Thymus (tissue), 11 donors: ENCODE data around the gene PAEP. TPM values are rescaled to one million over a fixed set of nuclear protein-coding genes. Genes with fewer than 3 reads are reported as not detected.

ENCODE experiments used
- DNase-seq, 9 donors: peaks; one replicate each; pipeline ENCODE4 v3.0.0-alpha.2; 2013; ENCODE audit warnings: low spot score in 9 of 9, low read depth in 6 of 9, missing footprints in 1 of 9
- H3K27ac ChIP-seq, 2 donors: one replicate each; pipeline ENCODE4 v1.5.1; 2013; ENCODE audit warnings: control low read depth in 1 of 2, low read depth in 1 of 2, low read length in 1 of 2, mild to moderate bottlenecking in 1 of 2, moderate library complexity in 1 of 2
- H3K27me3 ChIP-seq, 2 donors: one replicate each; pipeline ENCODE4 v1.5.1; 2013; ENCODE audit warnings: low read length in 1 of 2; ENCODE audit not compliant: control insufficient read depth in 2 of 2, insufficient read depth in 1 of 2
- H3K36me3 ChIP-seq, 2 donors: one replicate each; pipeline ENCODE4 v1.5.1; 2013; ENCODE audit warnings: low read length in 1 of 2, mild to moderate bottlenecking in 1 of 2, moderate library complexity in 1 of 2; ENCODE audit not compliant: control insufficient read depth in 2 of 2, insufficient read depth in 2 of 2
- H3K4me1 ChIP-seq, 2 donors: one replicate each; pipeline ENCODE4 v1.5.1; 2013; ENCODE audit warnings: low read length in 2 of 2; ENCODE audit not compliant: control insufficient read depth in 2 of 2, insufficient read depth in 2 of 2
- H3K4me3 ChIP-seq, 2 donors: one replicate each; pipeline ENCODE4 v1.5.1; 2013; ENCODE audit warnings: low read length in 2 of 2, control low read depth in 1 of 2, mild to moderate bottlenecking in 1 of 2
- H3K9me3 ChIP-seq, 2 donors: one replicate each; pipeline ENCODE4 v1.5.1; 2013; ENCODE audit warnings: low read length in 1 of 2, mild to moderate bottlenecking in 1 of 2; ENCODE audit not compliant: control insufficient read depth in 2 of 2, insufficient read depth in 1 of 2
- WGBS: extraction: QIAGEN DNeasy Blood & Tissue Kit; methylation state at CpG from one replicate; pipeline ENCODE4 v1.1.7; 2013; 5-methylcytosine and 5-hydroxymethylcytosine counted together
- polyA plus RNA-seq: library from polyadenylated mRNA; stranded (reverse); fragments of 200-250 nt; gene quantifications from one replicate; pipeline ENCODE4 v1.2.3, GENCODE V29; 2013
- total RNA-seq: library from RNA; stranded (reverse); fragments of 120-200 nt; gene quantifications from one replicate; pipeline ENCODE4 v1.2.4, GENCODE V29; 2013
- donor health status: healthy.

Gene PAEP
- total and polyA plus RNA-seq, 2 donors = 0.38 to 1.8 TPM

DNA sequence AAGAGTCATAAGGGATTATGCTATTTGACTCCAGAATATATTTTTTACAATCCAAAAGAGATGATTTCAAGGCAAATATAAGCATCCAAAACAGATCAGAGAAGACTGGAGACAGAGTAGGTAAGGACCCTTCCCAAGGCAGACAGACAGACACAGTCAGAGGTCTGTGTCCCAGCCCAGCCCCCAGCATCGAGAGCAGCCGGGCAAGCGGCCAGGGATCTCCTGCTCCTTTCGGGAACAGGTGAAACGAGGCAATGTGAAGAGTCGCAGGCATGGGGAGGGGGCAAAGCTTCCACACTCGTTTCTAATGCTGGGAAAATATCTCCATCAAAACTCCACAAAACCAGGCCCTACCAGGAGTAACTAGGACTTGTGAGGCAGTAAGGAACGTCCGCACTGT is 5.8 kb downstream of the PAEP start:
- no peak for DNase-seq
- Histone ChIP-seq H3K4me3 (no peak overlapping the region), H3K27ac (no peak overlapping the region), H3K4me1 (no peaks in the 10 kb centered on the region), H3K27me3 (peaks cover 0 to 3% of the 10 kb centered on the region in 2 donors), H3K9me3 (peaks cover 0 to 2% of the 10 kb centered on the region in 2 donors), H3K36me3 (no peaks in the 10 kb centered on the region)
- 79% methylated on average over 9 of the region's 9 CpGs for WGBS

GRCh38 chr9:135568026-135568425 is 6.5 kb downstream of the PAEP start:
- Histone ChIP-seq H3K4me3 (no peak overlapping the region), H3K27me3 (peaks cover 0 to 3% of the 10 kb centered on the region in 2 donors), H3K27ac (no peak overlapping the region), H3K4me1 (no peaks in the 10 kb centered on the region), H3K9me3 (no peaks in the 10 kb centered on the region), H3K36me3 (no peaks in the 10 kb centered on the region)
- WGBS = 98% methylated on average over 6 of the region's 6 CpGs
- no peak for DNase-seq

DNA sequence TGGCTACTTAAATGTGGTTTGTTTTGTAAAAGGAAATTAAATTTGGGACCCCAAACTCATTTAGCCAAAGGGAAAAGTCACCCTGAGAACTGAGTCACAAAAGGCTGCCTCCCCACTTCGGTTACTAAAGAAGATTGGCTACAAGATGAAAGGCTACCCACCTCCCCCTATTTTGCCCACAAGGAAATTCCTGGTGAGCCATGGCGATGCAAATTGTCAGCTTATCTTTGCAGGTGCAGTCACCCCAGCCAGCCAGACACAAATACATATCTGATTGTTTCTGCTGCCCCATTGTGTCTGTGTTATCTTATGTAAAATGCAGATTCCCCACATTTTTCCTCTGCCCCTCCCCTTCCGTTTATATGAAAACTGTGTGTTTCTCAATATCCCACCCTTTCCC is 8.9 kb downstream of the PAEP start:
- H3K4me1 ChIP-seq = no peaks in the 10 kb centered on the region
- no peaks in the 10 kb centered on the region for H3K9me3 ChIP-seq
- H3K27me3 ChIP-seq = peaks cover 0 to 3% of the 10 kb centered on the region in 2 donors
- DNase-seq = no peak
- 52% methylated on average over 3 of the region's 3 CpGs for WGBS
- H3K36me3 ChIP-seq = no peaks in the 10 kb centered on the region
- H3K27ac ChIP-seq = no peak overlapping the region
- no peak overlapping the region for H3K4me3 ChIP-seq

DNA sequence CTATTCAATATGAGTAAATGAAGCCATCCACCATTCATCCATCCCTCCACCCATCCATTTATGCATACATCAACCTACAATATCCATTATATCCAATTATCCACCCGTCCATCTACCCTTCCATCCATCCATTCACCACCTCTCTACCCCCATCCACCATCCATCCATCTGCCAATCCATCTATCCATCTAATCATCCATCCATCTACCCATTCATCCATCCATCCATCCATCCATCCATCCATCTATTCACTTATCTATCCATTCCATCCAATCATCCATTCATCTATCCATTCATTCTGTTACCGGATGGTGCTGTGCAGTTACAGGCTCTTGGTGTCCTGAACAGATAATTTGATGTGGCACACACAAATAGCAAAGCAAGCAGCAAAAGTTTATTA is 10.7 kb downstream of the PAEP start:
- DNase-seq = no peak
- Histone ChIP-seq H3K36me3 (no peaks in the 10 kb centered on the region), H3K27ac (no peak overlapping the region), H3K27me3 (no peaks in the 10 kb centered on the region), H3K4me1 (no peaks in the 10 kb centered on the region), H3K9me3 (no peaks in the 10 kb centered on the region), H3K4me3 (no peak overlapping the region)
- 93% methylated on average over 2 of the region's 2 CpGs for WGBS

GRCh38 chr9:135573124-135573523 is 11.6 kb downstream of the PAEP start:
- no peaks in the 10 kb centered on the region for H3K36me3 ChIP-seq
- 94% methylated on average over 1 of the region's 1 CpG for WGBS
- H3K27me3 ChIP-seq = no peaks in the 10 kb centered on the region
- no peak overlapping the region for H3K27ac ChIP-seq
- no peak overlapping the region for H3K4me3 ChIP-seq
- no peaks in the 10 kb centered on the region for H3K9me3 ChIP-seq
- H3K4me1 ChIP-seq = no peaks in the 10 kb centered on the region
- DNase-seq = no peak

- Histone ChIP-seq H3K27ac (no peak overlapping the region), H3K36me3 (no peaks in the 10 kb centered on the region), H3K4me1 (no peaks in the 10 kb centered on the region), H3K4me3 (no peak overlapping the region), H3K27me3 (no peaks in the 10 kb centered on the region), H3K9me3 (no peaks in the 10 kb centered on the region)
- DNase-seq = no peak
- WGBS = 84% methylated on average over 14 of the region's 14 CpGs
Measured at GRCh38 chr9:135574331-135574730, 12.8 kb downstream of the PAEP start.

- DNase-seq = no peak
- Histone ChIP-seq H3K27me3 (no peaks in the 10 kb centered on the region), H3K9me3 (no peaks in the 10 kb centered on the region), H3K36me3 (no peaks in the 10 kb centered on the region), H3K4me1 (no peaks in the 10 kb centered on the region), H3K27ac (no peak overlapping the region), H3K4me3 (no peak overlapping the region)
- 96% methylated on average over 15 of the region's 15 CpGs for WGBS
Measured at GRCh38 chr9:135574943-135575342, 13.4 kb downstream of the PAEP start.

DNA sequence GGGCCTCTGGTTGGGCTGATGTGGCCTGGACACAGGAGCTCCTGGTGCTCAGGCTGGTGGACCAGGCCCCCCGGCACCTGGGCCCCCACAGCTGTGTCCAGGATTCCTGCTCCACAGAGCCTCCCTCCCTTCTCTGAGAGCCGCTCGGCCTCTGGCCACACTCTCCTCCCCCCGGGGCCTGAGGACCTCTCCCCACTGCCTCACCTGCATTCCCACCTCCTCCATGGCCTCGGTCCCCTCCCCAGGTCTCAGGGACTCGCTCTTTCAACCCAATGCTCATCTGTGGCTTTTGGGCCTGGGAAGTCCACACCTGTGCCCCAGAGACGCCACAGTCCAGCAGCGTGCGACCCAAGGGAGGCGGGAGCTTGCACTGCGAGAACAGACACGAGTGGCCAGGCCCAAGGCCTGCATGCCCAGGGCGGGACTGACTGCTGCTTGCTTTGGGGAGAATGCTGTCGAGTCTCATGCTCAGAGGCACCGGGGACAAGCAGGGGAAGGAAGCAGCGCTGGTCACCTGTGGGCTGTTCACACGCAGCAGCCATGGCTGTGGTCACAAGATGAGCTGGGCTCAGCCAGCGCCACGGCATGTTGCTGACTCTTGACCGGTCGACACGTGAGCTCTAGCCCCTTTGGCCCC is 14.6 kb downstream of the PAEP start:
- H3K27ac ChIP-seq = no peak overlapping the region
- no peaks in the 10 kb centered on the region for H3K36me3 ChIP-seq
- H3K9me3 ChIP-seq = peaks cover 0 to 7% of the 10 kb centered on the region in 2 donors
- no peaks in the 10 kb centered on the region for H3K27me3 ChIP-seq
- no peak overlapping the region for H3K4me3 ChIP-seq
- WGBS = 87% methylated on average over 22 of the region's 22 CpGs
- H3K4me1 ChIP-seq = no peaks in the 10 kb centered on the region
- no peak for DNase-seq

- Histone ChIP-seq H3K4me1 (no peaks in the 10 kb centered on the region), H3K36me3 (no peaks in the 10 kb centered on the region), H3K27me3 (no peaks in the 10 kb centered on the region), H3K27ac (no peak overlapping the region), H3K9me3 (peaks cover 0 to 7% of the 10 kb centered on the region in 2 donors), H3K4me3 (no peak overlapping the region)
- 91% methylated on average over 10 of the region's 10 CpGs for WGBS
- no peak for DNase-seq
Measured at GRCh38 chr9:135577256-135577655, 15.7 kb downstream of the PAEP start.
